ENCODE results near the gene FBXL13. TPM values are rescaled to one million over a fixed set of nuclear protein-coding genes. Genes with fewer than 3 reads are reported as not detected.
"Not testable (repeated sequence)": the region's sequence is repeated elsewhere in the genome, so short reads cannot be mapped to it uniquely, and the experiment has no call there.

FBXL13 gene
- polyA plus RNA-seq, 1 experiment = 0.95 TPM

- no peak for DNase-seq (ENCODE audit: low read depth, low spot score)
- H3K27me3 ChIP-seq (ENCODE audit: control insufficient read depth, insufficient read depth, low read length) = no peaks in the 10 kb centered on the region
- TF ChIP-seq CTCF (IDR thresholded peaks at IDR 0.05; ENCODE audit: low read depth, low read length) = no peak
- ChIA-PET POLR2A (no interaction called here), CTCF (interaction anchor here (0.5 kb wide), 1 partner anchor 88 kb away, joined by 6 read pairs; no protein-coding TSS in a partner anchor)
- no peak overlapping the region for H3K4me3 ChIP-seq (ENCODE audit: low read depth, low read length)
- no peaks in the 10 kb centered on the region; the same call in 1 of the 2 replicates for H3K9me3 ChIP-seq (ENCODE audit: control insufficient read depth, insufficient read depth, low read length)
- H3K27ac ChIP-seq (ENCODE audit: low read depth, low read length) = no peak overlapping the region
These were observed 77.6 kb downstream of the FBXL13 start for GRCh38 chr7:102996957-102997356.

GRCh38 chr7:102995609-102996008 is 79.0 kb downstream of the FBXL13 start:
- H3K4me3 ChIP-seq (ENCODE audit: low read depth, low read length); H3K27me3 ChIP-seq (ENCODE audit: control insufficient read depth, insufficient read depth, low read length); DNase-seq (ENCODE audit: low read depth, low spot score); CTCF ChIA-PET; H3K27ac ChIP-seq (ENCODE audit: low read depth, low read length); H3K9me3 ChIP-seq (ENCODE audit: control insufficient read depth, insufficient read depth, low read length); POLR2A ChIA-PET: not testable (repeated sequence)

- no peak for TF ChIP-seq CTCF (IDR thresholded peaks at IDR 0.05; ENCODE audit: low read depth, low read length)
- no peaks in the 10 kb centered on the region; the same call in 1 of the 2 replicates for H3K9me3 ChIP-seq (ENCODE audit: control insufficient read depth, insufficient read depth, low read length)
- DNase-seq (ENCODE audit: low read depth, low spot score) = no peak
- ChIA-PET CTCF (no interaction called here), POLR2A (no interaction called here)
- no peak overlapping the region for H3K4me3 ChIP-seq (ENCODE audit: low read depth, low read length)
- no peak overlapping the region for H3K27ac ChIP-seq (ENCODE audit: low read depth, low read length)
- H3K27me3 ChIP-seq (ENCODE audit: control insufficient read depth, insufficient read depth, low read length) = no peaks in the 10 kb centered on the region
These were observed 80.0 kb downstream of the FBXL13 start for GRCh38 chr7:102994567-102994966.

- no peak overlapping the region for H3K27ac ChIP-seq (ENCODE audit: low read depth, low read length)
- DNase-seq (ENCODE audit: low read depth, low spot score) = no peak
- CTCF ChIA-PET = interaction anchor here (1.2 kb wide), 1 partner anchor 69 kb away, joined by 6 read pairs; no protein-coding TSS in a partner anchor
- H3K9me3 ChIP-seq (ENCODE audit: control insufficient read depth, insufficient read depth, low read length) = no peaks in the 10 kb centered on the region; the same call in 1 of the 2 replicates
- no peaks in the 10 kb centered on the region for H3K27me3 ChIP-seq (ENCODE audit: control insufficient read depth, insufficient read depth, low read length)
- no peak overlapping the region for H3K4me3 ChIP-seq (ENCODE audit: low read depth, low read length)
- TF ChIP-seq CTCF (IDR thresholded peaks at IDR 0.05; ENCODE audit: low read depth, low read length) = no peak
- POLR2A ChIA-PET = interaction anchor here (0.6 to 1.0 kb wide), 3 partner anchors 47 to 103 kb away, joined by 4 to 5 read pairs (median 5); no protein-coding TSS in a partner anchor
These were observed 80.9 kb downstream of the FBXL13 start for GRCh38 chr7:102993718-102994029.

GRCh38 chr7:102992938-102993717 is 81.5 kb downstream of the FBXL13 start:
- ChIA-PET CTCF (interaction anchor here (0.5 to 1.2 kb wide), 2 partner anchors 33 to 69 kb away, joined by 3 to 6 read pairs; no protein-coding TSS in a partner anchor), POLR2A (interaction anchor here (0.6 to 1.0 kb wide), 4 partner anchors 46 to 158 kb away, joined by 4 to 11 read pairs (median 5); no protein-coding TSS in a partner anchor)
- H3K9me3 ChIP-seq (ENCODE audit: control insufficient read depth, insufficient read depth, low read length) = no peaks in the 10 kb centered on the region; the same call in 1 of the 2 replicates
- no peaks in the 10 kb centered on the region for H3K27me3 ChIP-seq (ENCODE audit: control insufficient read depth, insufficient read depth, low read length)
- peak overlapping the region; percentile 77 for H3K27ac ChIP-seq (ENCODE audit: low read depth, low read length)
- no peak overlapping the region for H3K4me3 ChIP-seq (ENCODE audit: low read depth, low read length)
- peak; percentile 79 for DNase-seq (ENCODE audit: low read depth, low spot score)
- no peak for TF ChIP-seq CTCF (IDR thresholded peaks at IDR 0.05; ENCODE audit: low read depth, low read length)

All from AG04450 (cell line).